H1 (cell line): ENCODE results near the gene CHAD. TPM values are rescaled to one million over a fixed set of nuclear protein-coding genes. Genes with fewer than 3 reads are reported as not detected.

Experiments
- KDM4A ChIP-seq: IDR thresholded peaks from one replicate; pipeline ENCODE4 v1.7.1; 2012; ENCODE audit warnings: low read depth, mild to moderate bottlenecking, moderate library complexity, low read length, inconsistent platforms; ENCODE audit not compliant: severe bottlenecking
- NANOG ChIP-seq: IDR thresholded peaks from 2 replicates; pipeline ENCODE4 v1.6.1; 2011; ENCODE audit warnings: low read length, low read depth, mild to moderate bottlenecking, inconsistent platforms; ENCODE audit not compliant: insufficient read depth, poor library complexity, severe bottlenecking
- POLR2A ChIP-seq, 2 experiments: IDR thresholded peaks; 1 replicate in 1 of 2; 2 replicates in 1 of 2; pipeline ENCODE4 v1.6.1; 2011; ENCODE audit warnings: low read depth in 2 of 2, low read length in 2 of 2, mild to moderate bottlenecking in 2 of 2; ENCODE audit errors: control extremely low read depth in 1 of 2
- RAD21 ChIP-seq, 2 experiments: IDR thresholded peaks in 1 of 2; conservative IDR thresholded peaks in 1 of 2; 2 replicates each; pipeline ENCODE4 v1.6.1; 2011; ENCODE audit warnings: low read depth in 2 of 2, low read length in 2 of 2, improper control_type of control experiment in 1 of 2, inconsistent platforms in 1 of 2, mild to moderate bottlenecking in 1 of 2, moderate library complexity in 1 of 2
- SAP30 ChIP-seq: fragments of 300-600 bp; sonication (generic); IDR thresholded peaks from 2 replicates; pipeline ENCODE4 v1.7.1; 2012; ENCODE audit warnings: low read length, moderate library complexity, mild to moderate bottlenecking, inconsistent platforms; ENCODE audit not compliant: insufficient read depth, insufficient replicate concordance
- SIRT6 ChIP-seq: IDR thresholded peaks from one replicate; pipeline ENCODE4 v1.7.1; 2012; ENCODE audit warnings: low read length, inconsistent platforms
- SRF ChIP-seq: IDR thresholded peaks from 2 replicates; pipeline ENCODE4 v1.6.1; 2011; ENCODE audit warnings: mild to moderate bottlenecking, low read depth, low read length, moderate library complexity
- TAF7 ChIP-seq: optimal IDR thresholded peaks from 2 replicates; pipeline ENCODE3; 2011; ENCODE audit warnings: low read depth, mild to moderate bottlenecking, inconsistent platforms, low read length, moderate library complexity, borderline replicate concordance
- polyA plus RNA-seq, 7 experiments: library from polyadenylated mRNA; depleted of rRNA in 3 of 7; stranded (reverse) in 5 of 7; unstranded in 2 of 7; fragments of >200 nt in 5 of 7; fragments of 200-250 nt in 2 of 7; gene quantifications; 1 replicate in 5 of 7; 2 replicates in 1 of 7; 4 replicates in 1 of 7; pipeline versions ENCODE4 v1.2.1 to v1.2.3, GENCODE V29; 2011 to 2013; ENCODE audit warnings: missing spikeins in 2 of 7, mixed read lengths in 2 of 7
- total RNA-seq: library from RNA; stranded (reverse); fragmentation: NEBNext Ultra II Directional; extraction: Animal tissue kit (Norgen Biotek cat#: 25700); gene quantifications from 2 replicates; pipeline ENCODE4 v1.2.1, GENCODE V29; 2021

Gene CHAD
- total and polyA plus RNA-seq, 2 of the 8 experiments (the other 6 are each of a cell fraction or from before 2014, with no cell fraction given) = 0.03 TPM; not detected in 1

DNA sequence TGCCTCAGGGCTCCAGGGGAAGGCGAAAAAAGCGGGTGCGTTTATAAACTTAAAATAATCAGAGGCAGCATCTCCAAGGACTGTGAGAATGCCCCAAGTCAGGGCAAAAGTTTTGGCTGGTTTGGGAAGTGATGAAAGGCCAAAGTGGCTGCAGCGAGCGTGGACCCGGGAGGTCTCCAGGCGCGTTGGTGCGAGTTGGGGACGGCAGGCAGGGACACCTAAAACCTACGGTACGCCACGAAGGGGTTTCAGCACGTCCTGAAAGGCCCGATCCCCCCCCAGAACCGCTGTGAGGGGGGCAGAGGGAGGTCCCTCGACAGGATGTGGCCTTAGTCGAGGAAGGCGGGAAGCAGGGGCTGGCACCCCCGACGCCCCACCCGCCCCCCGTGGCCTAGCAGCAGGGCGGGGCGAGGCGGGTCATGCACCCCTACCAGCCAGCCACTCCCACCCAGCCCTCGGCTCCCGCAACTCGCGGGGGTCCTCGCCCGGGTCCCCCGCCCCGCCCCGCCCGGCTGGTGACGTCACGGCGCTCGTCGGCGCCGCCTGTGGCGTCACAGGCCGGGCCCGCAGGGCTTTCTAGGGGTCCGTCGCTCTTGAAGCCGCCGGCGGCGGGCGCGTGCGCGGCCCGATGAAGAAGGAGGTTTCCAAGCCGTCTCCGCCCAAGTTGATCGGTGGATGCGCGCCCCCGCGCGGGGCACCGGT lies 39.3 kb upstream of the CHAD start, which contains the start of gene MYCBPAP (continued):
- TF ChIP-seq SRF (peak; percentile 7; the same call in 1 of the 2 replicates), POLR2A (IDR thresholded peaks at IDR 0.05; ENCODE audit: control extremely low read depth in 1 of 2, low read depth in 2 of 2, low read length in 2 of 2) (peak in 1 of 2 experiments; percentile 53; a peak in 2 of 3 replicates), NANOG (peak; percentile 8), SIRT6 (no peak), RAD21 (IDR thresholded peaks at IDR 0.05 in 1 of 2, conservative IDR thresholded peaks at IDR 0.05 in 1 of 2; ENCODE audit: low read depth in 2 of 2, low read length in 2 of 2) (0 out of 4 replicates have a peak, but pooled peaks of 1 of the 2 experiments have one; percentile 9), KDM4A (peak; percentile 72), TAF7 (peak; percentile 60), SAP30 (no peak)
